ENCODE results near the gene KITLG. TPM values are rescaled to one million over a fixed set of nuclear protein-coding genes. Genes with fewer than 3 reads are reported as not detected.
"Not testable (repeated sequence)": the region's sequence is repeated elsewhere in the genome, so short reads cannot be mapped to it uniquely, and the experiment has no call there.

Gene KITLG
- polyA plus RNA-seq, 1 donor from 2014 or later, result not detected

DNA sequence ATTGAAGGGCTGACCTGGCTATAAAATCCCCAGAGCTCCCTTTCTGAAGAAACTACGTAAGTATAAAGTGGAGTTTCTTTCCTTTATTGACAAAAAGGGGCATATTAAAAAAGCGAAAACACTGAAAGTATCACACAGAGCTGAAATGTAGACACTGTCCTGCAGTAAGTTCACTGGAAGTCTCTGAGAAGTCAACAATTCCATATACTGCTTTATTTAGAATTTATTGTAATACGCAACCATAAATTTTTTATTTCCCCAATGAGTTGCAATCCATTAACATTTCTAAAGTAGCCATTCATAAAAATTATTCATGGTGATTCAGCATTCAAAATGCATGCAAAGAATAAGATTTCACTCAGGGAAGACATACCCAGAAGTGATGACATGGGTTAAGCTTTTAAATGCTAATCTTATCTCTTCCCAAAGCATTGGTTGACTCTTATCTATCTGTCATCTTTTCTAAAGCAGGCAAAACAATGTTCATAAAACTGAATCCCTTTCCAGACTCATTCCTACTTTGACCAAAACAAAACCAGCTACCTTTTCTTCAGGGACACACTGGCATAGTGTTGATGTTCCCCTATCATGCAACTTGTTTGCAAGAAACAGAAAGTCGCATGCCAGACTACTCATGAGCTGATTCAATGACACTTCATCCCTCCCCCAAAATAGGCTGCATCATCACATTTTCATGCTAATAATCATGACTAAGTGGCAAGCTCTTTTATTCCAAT is 17.3 kb downstream of the KITLG start:
- Mint-ChIP-seq H3K27ac (no peak overlapping the region), H3K4me3 (no peak overlapping the region), H3K9me3 (no peaks in the 10 kb centered on the region), H3K4me1 (no peaks in the 10 kb centered on the region), H3K36me3 (no peaks in the 10 kb centered on the region), H3K27me3 (no peaks in the 10 kb centered on the region)

GRCh38 chr12:88562151-88562550 is 18.1 kb downstream of the KITLG start:
- Mint-ChIP-seq H3K27me3 (no peaks in the 10 kb centered on the region), H3K4me3 (no peak overlapping the region), H3K9me3 (no peaks in the 10 kb centered on the region), H3K4me1 (no peaks in the 10 kb centered on the region), H3K27ac (no peak overlapping the region), H3K36me3 (no peaks in the 10 kb centered on the region)

- Mint-ChIP-seq H3K9me3 (no peaks in the 10 kb centered on the region), H3K4me1 (no peaks in the 10 kb centered on the region), H3K36me3 (no peaks in the 10 kb centered on the region), H3K27ac (no peak overlapping the region), H3K27me3 (no peaks in the 10 kb centered on the region), H3K4me3 (no peak overlapping the region)
These were observed 20.5 kb downstream of the KITLG start for GRCh38 chr12:88559772-88560171.

DNA sequence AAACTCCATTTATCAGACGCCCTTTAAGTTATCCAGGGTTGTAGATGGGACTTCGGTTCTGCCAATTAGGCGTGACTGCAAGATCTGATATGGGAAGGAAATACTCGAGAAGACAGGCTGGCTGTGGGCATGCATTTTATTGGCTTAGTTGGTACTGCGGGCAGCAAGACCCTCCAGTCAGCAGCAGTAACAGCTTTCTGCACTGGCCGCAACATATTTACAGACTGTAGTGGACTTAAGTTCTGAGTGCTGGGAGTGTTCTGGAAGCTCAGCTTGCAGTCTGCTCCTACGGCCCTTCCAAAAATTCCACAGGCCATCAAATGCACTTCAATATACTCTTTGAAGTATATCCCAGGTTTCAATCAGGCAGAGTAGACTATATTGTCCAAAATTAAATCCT is 21.1 kb downstream of the KITLG start:
- H3K27me3 Mint-ChIP-seq, result no peaks in the 10 kb centered on the region
- no peak overlapping the region for H3K4me3 Mint-ChIP-seq
- no peaks in the 10 kb centered on the region for H3K4me1 Mint-ChIP-seq

DNA sequence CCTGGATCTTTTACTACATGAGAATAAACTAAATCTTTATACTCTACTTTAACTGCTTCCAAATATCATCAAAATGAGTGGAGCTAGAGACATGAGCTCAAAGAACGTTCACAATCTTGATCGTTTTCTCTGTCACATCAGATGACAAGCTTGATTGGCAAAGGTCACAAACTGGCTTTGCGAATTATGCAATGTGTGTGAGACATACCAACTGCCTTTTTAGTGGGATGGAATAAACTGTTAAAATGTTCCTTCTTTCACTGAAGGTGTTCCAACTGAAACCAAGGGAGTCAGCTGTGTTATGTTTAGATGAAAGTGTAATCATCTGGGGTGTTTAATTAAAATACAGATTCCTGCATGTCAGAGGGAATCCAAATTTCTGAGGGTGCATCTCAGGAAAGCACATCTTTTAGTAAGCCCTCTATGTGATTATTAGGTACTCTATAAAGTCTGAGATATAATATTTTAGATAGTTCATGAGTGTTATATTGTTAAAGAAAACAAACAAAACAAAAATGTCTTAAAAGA is 21.9 kb downstream of the KITLG start:
- H3K4me1 Mint-ChIP-seq, result no peaks in the 10 kb centered on the region
- H3K27ac Mint-ChIP-seq, result no peak overlapping the region
- no peaks in the 10 kb centered on the region for H3K36me3 Mint-ChIP-seq
- no peaks in the 10 kb centered on the region for H3K27me3 Mint-ChIP-seq
- H3K9me3 Mint-ChIP-seq, result no peaks in the 10 kb centered on the region
- no peak overlapping the region for H3K4me3 Mint-ChIP-seq

More for the DNA sequence above, 21.1 kb downstream of the KITLG start:
- no peaks in the 10 kb centered on the region for H3K9me3 Mint-ChIP-seq
- H3K36me3 Mint-ChIP-seq, result no peaks in the 10 kb centered on the region
- no peak overlapping the region for H3K27ac Mint-ChIP-seq

- H3K27me3 Mint-ChIP-seq, result no peaks in the 10 kb centered on the region
- H3K36me3 Mint-ChIP-seq, result no peaks in the 10 kb centered on the region
- H3K27ac Mint-ChIP-seq, result no peak overlapping the region
- H3K9me3 Mint-ChIP-seq, result peaks cover 0 to 2% (median 1%) of the 10 kb centered on the region in 3 donors
- no peak overlapping the region for H3K4me3 Mint-ChIP-seq
- no peaks in the 10 kb centered on the region for H3K4me1 Mint-ChIP-seq
These were observed 24.0 kb downstream of the KITLG start for GRCh38 chr12:88556213-88556774.

DNA sequence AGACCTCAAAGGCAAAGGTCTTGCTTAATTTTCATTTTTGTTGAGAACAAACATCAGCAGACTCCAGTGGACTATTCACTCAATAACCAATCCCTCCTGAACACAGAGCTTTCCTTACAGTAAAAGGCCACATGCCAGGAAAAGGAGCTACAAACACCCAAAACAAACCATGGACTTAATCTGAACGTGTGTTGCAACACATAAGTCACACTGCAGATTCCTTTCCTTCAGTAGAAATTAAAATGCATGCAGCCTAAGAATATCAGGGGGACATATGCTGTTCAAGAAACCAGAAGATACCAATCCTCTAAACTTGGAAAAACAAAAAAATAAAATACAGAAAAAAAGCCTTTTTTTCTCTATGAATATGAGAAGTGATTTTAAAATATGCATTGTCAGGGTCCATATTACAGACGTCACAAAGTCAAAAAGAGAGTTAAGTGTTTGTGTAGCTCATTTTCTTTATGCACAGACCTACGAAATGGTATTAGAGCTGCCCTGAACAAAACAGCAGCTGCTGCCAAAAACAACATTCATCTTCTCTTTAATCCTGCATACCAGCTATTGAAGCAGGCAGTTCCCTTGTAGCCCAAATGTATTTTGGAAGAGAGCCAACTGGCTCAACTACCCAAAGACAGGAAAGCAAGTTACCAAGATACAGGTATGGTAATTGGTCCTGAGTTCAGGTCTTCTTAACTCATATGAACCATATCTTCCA is 26.2 kb downstream of the KITLG start:
- H3K27me3 Mint-ChIP-seq, result no peaks in the 10 kb centered on the region
- no peak overlapping the region for H3K4me3 Mint-ChIP-seq

GRCh38 chr12:88552610-88553079 is 27.6 kb downstream of the KITLG start:
- no peaks in the 10 kb centered on the region for H3K4me1 Mint-ChIP-seq
- no peaks in the 10 kb centered on the region for H3K36me3 Mint-ChIP-seq
- peaks cover 0 to 2% (median 1%) of the 10 kb centered on the region in 3 donors for H3K9me3 Mint-ChIP-seq
- H3K27ac Mint-ChIP-seq, result no peak overlapping the region
- H3K27me3 Mint-ChIP-seq, result no peaks in the 10 kb centered on the region
- no peak overlapping the region for H3K4me3 Mint-ChIP-seq

More for the DNA sequence above, 26.2 kb downstream of the KITLG start:
- Mint-ChIP-seq H3K9me3 (peaks cover 0 to 2% (median 1%) of the 10 kb centered on the region in 3 donors), H3K27ac (no peak overlapping the region), H3K4me1 (no peaks in the 10 kb centered on the region), H3K36me3 (no peaks in the 10 kb centered on the region)

- no peaks in the 10 kb centered on the region for H3K4me1 Mint-ChIP-seq
- H3K27me3 Mint-ChIP-seq, result no peaks in the 10 kb centered on the region
- H3K9me3 Mint-ChIP-seq, result peaks cover 0 to 2% (median 1%) of the 10 kb centered on the region in 3 donors
- H3K36me3 Mint-ChIP-seq, result no peaks in the 10 kb centered on the region
- H3K4me3 Mint-ChIP-seq, result no peak overlapping the region
- no peak overlapping the region for H3K27ac Mint-ChIP-seq
These were observed 30.3 kb downstream of the KITLG start for GRCh38 chr12:88549929-88550328.

DNA sequence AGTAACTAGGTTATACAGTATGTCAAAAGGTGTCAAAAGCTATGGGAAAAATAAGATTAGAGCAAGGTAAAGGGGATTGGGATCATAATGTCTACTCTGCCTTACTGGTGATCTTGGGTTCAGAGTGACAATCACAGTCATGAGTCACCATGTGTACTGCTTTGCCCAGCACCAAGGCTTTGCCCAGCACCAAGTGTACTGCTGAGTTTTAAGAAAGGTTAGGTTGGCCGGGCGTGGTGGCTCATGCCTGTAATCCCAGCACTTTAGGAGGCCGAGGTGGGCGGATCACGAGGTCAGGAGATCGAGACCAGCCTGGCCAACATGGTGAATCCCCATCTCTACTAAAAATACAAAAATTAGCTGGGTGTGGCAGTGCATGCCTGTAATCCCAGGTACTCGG is 32.3 kb downstream of the KITLG start:
- not testable (repeated sequence) for H3K9me3 Mint-ChIP-seq, H3K27ac Mint-ChIP-seq, H3K4me3 Mint-ChIP-seq, H3K36me3 Mint-ChIP-seq, H3K4me1 Mint-ChIP-seq, H3K27me3 Mint-ChIP-seq

GRCh38 chr12:88546853-88547252 is 33.4 kb downstream of the KITLG start:
- peaks cover 1 to 6% (median 2%) of the 10 kb centered on the region in 3 donors for H3K9me3 Mint-ChIP-seq
- no peaks in the 10 kb centered on the region for H3K27me3 Mint-ChIP-seq
- no peaks in the 10 kb centered on the region for H3K36me3 Mint-ChIP-seq
- H3K4me1 Mint-ChIP-seq, result no peaks in the 10 kb centered on the region
- no peak overlapping the region for H3K27ac Mint-ChIP-seq
- no peak overlapping the region for H3K4me3 Mint-ChIP-seq

- no peak overlapping the region for H3K27ac Mint-ChIP-seq
- peaks cover 0 to 8% (median 0%) of the 10 kb centered on the region in 3 donors for H3K9me3 Mint-ChIP-seq
- H3K4me1 Mint-ChIP-seq, result no peaks in the 10 kb centered on the region
- no peak overlapping the region for H3K4me3 Mint-ChIP-seq
- H3K36me3 Mint-ChIP-seq, result no peaks in the 10 kb centered on the region
- no peaks in the 10 kb centered on the region for H3K27me3 Mint-ChIP-seq
These were observed 34.0 kb downstream of the KITLG start for GRCh38 chr12:88546226-88546625.

DNA sequence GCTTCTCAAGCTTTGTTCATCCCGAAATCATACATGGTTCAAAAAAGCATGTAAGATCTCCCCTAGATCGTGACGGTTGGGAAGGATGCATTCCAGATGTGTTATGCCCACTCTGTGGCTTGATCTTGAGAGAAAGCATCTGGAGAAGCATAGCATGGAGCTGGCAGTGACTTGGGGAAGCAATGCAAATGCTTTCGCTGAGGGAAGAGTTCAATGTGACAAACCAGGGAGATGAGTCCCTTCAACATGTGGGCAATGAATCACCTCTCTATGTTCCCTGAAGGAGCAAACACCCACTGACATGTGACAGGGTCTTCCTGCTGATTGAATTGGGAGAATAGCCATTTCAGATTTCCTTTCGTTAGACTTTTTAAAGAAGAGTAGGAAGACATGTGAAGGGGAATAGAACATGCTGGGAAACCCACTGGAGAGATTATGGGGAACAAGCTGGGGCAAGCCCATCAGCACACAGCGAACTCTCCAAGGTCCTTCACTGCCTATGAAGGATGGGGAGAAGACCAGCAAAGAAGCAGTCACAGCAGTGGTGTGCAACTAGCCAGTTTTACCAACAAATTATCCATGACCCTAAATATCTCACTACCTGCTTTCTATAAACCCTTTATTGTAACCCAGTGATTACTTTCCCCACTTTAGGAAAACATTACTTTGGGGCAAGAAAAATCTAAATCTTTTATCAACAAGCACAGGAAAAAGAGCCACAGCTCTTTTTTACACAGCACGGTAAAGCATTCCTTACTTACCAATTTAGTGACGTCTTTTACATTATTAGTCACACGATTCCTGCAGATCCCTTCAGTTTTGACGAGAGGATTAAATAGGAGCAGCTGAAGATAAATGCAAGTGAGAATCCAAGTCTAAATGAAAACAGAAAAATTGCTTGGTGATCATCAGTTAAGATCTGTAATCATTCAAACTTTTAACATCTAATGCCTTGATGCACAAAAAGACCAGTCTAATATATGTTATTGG is 35.0 kb downstream of the KITLG start:
- H3K36me3 Mint-ChIP-seq, result no peaks in the 10 kb centered on the region
- no peaks in the 10 kb centered on the region for H3K27me3 Mint-ChIP-seq
- no peak overlapping the region for H3K4me3 Mint-ChIP-seq
- no peaks in the 10 kb centered on the region for H3K4me1 Mint-ChIP-seq
- no peak overlapping the region for H3K27ac Mint-ChIP-seq
- peaks cover 0 to 10% (median 0%) of the 10 kb centered on the region in 3 donors for H3K9me3 Mint-ChIP-seq

GRCh38 chr12:88539893-88540292 is 40.4 kb downstream of the KITLG start:
- Mint-ChIP-seq H3K4me3 (no peak overlapping the region), H3K36me3 (no peaks in the 10 kb centered on the region), H3K27me3 (no peaks in the 10 kb centered on the region), H3K27ac (no peak overlapping the region), H3K9me3 (peaks cover 1 to 13% (median 5%) of the 10 kb centered on the region in 3 donors), H3K4me1 (no peaks in the 10 kb centered on the region)
